Mesenchymal stem cell (in vitro differentiated cells and primary cell): ENCODE results near the gene TRPC6.

ENCODE experiments used
- DNase-seq: peaks from one replicate; pipeline ENCODE4 v3.0.0-alpha.2; 2013
- H2AFZ ChIP-seq: one replicate; pipeline ENCODE4 v1.6.1; 2013; ENCODE audit warnings: low read depth, mild to moderate bottlenecking, control low read depth, inconsistent platforms, low read length, moderate library complexity
- H2AK5ac ChIP-seq: 2 replicates; pipeline ENCODE4 v1.6.1; 2013; ENCODE audit warnings: low read length, moderate library complexity, mild to moderate bottlenecking, inconsistent platforms; ENCODE audit not compliant: severe bottlenecking
- H2BK120ac ChIP-seq: one replicate; pipeline ENCODE4 v1.6.1; 2013; ENCODE audit warnings: low read depth, mild to moderate bottlenecking, inconsistent platforms, low read length, moderate library complexity
- H2BK12ac ChIP-seq, 2 experiments: one replicate each; pipeline ENCODE4 v1.6.1; 2013; ENCODE audit warnings: inconsistent platforms in 2 of 2, low read length in 2 of 2, mild to moderate bottlenecking in 2 of 2, moderate library complexity in 2 of 2, control low read depth in 1 of 2
- H2BK15ac ChIP-seq: one replicate; pipeline ENCODE4 v1.6.1; 2013; ENCODE audit warnings: mild to moderate bottlenecking, low read depth, inconsistent platforms; ENCODE audit not compliant: poor library complexity, severe bottlenecking
- H2BK5ac ChIP-seq: 2 replicates; pipeline ENCODE4 v1.6.1; 2013; ENCODE audit warnings: low read depth, mild to moderate bottlenecking, low read length, control low read depth, inconsistent platforms; ENCODE audit not compliant: poor library complexity, severe bottlenecking
- H3K14ac ChIP-seq, 2 experiments: one replicate each; pipeline ENCODE4 v1.6.1; 2013; ENCODE audit warnings: inconsistent platforms in 2 of 2, low read length in 2 of 2, control low read depth in 1 of 2, mild to moderate bottlenecking in 1 of 2, moderate library complexity in 1 of 2
- H3K18ac ChIP-seq, 2 experiments: one replicate each; pipeline ENCODE4 v1.6.1; 2013; ENCODE audit warnings: inconsistent platforms in 2 of 2, low read length in 2 of 2, control low read depth in 1 of 2, low read depth in 1 of 2, mild to moderate bottlenecking in 1 of 2
- H3K23ac ChIP-seq, 2 experiments: one replicate each; pipeline ENCODE4 v1.6.1; 2013; ENCODE audit warnings: inconsistent platforms in 2 of 2, low read length in 2 of 2, mild to moderate bottlenecking in 2 of 2, moderate library complexity in 2 of 2, control low read depth in 1 of 2
- H3K27ac ChIP-seq: 2 replicates; pipeline ENCODE4 v1.5.1; 2013; ENCODE audit warnings: mild to moderate bottlenecking, moderate library complexity, low read length, control low read depth, inconsistent platforms; ENCODE audit not compliant: poor library complexity, severe bottlenecking
- H3K27me3 ChIP-seq, 2 experiments: 2 replicates each; pipeline versions ENCODE4 v1.6.1 to v1.7.0; 2013; ENCODE audit warnings: low read length in 2 of 2, mild to moderate bottlenecking in 2 of 2, moderate library complexity in 2 of 2, control low read depth in 1 of 2, inconsistent platforms in 1 of 2; ENCODE audit not compliant: control insufficient read depth in 1 of 2, insufficient read depth in 1 of 2
- H3K36me3 ChIP-seq, 2 experiments: 2 replicates each; pipeline versions ENCODE4 v1.6.1 to v1.7.0; 2013; ENCODE audit warnings: low read length in 2 of 2, control low read depth in 1 of 2, inconsistent platforms in 1 of 2, low read depth in 1 of 2, mild to moderate bottlenecking in 1 of 2; ENCODE audit not compliant: insufficient read depth in 2 of 2, control insufficient read depth in 1 of 2
- H3K4ac ChIP-seq, 2 experiments: one replicate each; pipeline ENCODE4 v1.6.1; 2013; ENCODE audit warnings: inconsistent platforms in 2 of 2, low read length in 2 of 2, mild to moderate bottlenecking in 2 of 2, moderate library complexity in 2 of 2, control low read depth in 1 of 2, low read depth in 1 of 2
- H3K4me1 ChIP-seq: 2 replicates; pipeline ENCODE4 v1.6.1; 2013; ENCODE audit warnings: low read depth, low read length, control low read depth; ENCODE audit not compliant: control insufficient read depth, insufficient read depth
- H3K4me2 ChIP-seq: 2 replicates; pipeline ENCODE4 v1.6.1; 2013; ENCODE audit warnings: low read length, mild to moderate bottlenecking, inconsistent platforms; ENCODE audit not compliant: poor library complexity, severe bottlenecking
- H3K4me3 ChIP-seq, 2 experiments: 2 replicates each; pipeline versions ENCODE4 v1.5.1 to v1.7.0; 2013; ENCODE audit warnings: low read length in 2 of 2, mild to moderate bottlenecking in 2 of 2, control low read depth in 1 of 2, low read depth in 1 of 2; ENCODE audit not compliant: insufficient read depth in 1 of 2
- H3K79me1 ChIP-seq: replicated peaks from 2 replicates; pipeline ENCODE4 v1.6.1; 2013; ENCODE audit warnings: mild to moderate bottlenecking, control low read depth, low read length, inconsistent platforms; ENCODE audit not compliant: poor library complexity, severe bottlenecking
- H3K9ac ChIP-seq: 2 replicates; pipeline ENCODE4 v1.7.0; 2013; ENCODE audit warnings: mild to moderate bottlenecking, low read length, moderate library complexity
- H3K9me3 ChIP-seq: 2 replicates; pipeline ENCODE4 v1.7.0; 2013; ENCODE audit warnings: mild to moderate bottlenecking, low read length; ENCODE audit not compliant: control insufficient read depth
- H4K8ac ChIP-seq: one replicate; pipeline ENCODE4 v1.6.1; 2013; ENCODE audit warnings: inconsistent platforms, mild to moderate bottlenecking, low read length, moderate library complexity
- H4K91ac ChIP-seq: one replicate; pipeline ENCODE4 v1.6.1; 2013; ENCODE audit warnings: mild to moderate bottlenecking, low read length, inconsistent platforms
- WGBS: methylation state at CpG from one replicate; pipeline ENCODE4 v1.1.7; 2013; ENCODE audit warnings: mixed read lengths; 5-methylcytosine and 5-hydroxymethylcytosine counted together

TRPC6 gene

GRCh38 chr11:101508370-101508769, 75.4 kb downstream of the TRPC6 start:
- Histone ChIP-seq H3K18ac (no peak overlapping the region), H2AK5ac (no peak overlapping the region), H4K8ac (no peak overlapping the region), H3K9me3 (no peaks in the 10 kb centered on the region), H2BK120ac (no peak overlapping the region), H3K23ac (no peak overlapping the region), H3K4me1 (no peaks in the 10 kb centered on the region), H3K4me2 (no peak overlapping the region), H4K91ac (no peak overlapping the region), H3K36me3 (no peaks in the 10 kb centered on the region), H3K4me3 (no peak overlapping the region), H2BK15ac (no peak overlapping the region), H2AFZ (no peak overlapping the region), H3K79me1 (no peaks in the 10 kb centered on the region), H2BK12ac (no peak overlapping the region), H3K14ac (no peak overlapping the region), H3K9ac (no peak overlapping the region), H3K27ac (no peak overlapping the region), H2BK5ac (no peak overlapping the region), H3K4ac (no peak overlapping the region), H3K27me3 (no peaks in the 10 kb centered on the region)
- no peak for DNase-seq
- 40% methylated on average over 1 of the region's 2 CpGs for WGBS

GRCh38 chr11:101498891-101499290, 84.9 kb downstream of the TRPC6 start:
- H3K18ac ChIP-seq: no peak overlapping the region
- H3K79me1 ChIP-seq: no peaks in the 10 kb centered on the region
- no peak overlapping the region for H2AK5ac ChIP-seq
- no peak overlapping the region for H2BK15ac ChIP-seq
- H3K14ac ChIP-seq: no peak overlapping the region
- no peak overlapping the region for H3K23ac ChIP-seq
- no peak overlapping the region for H2BK12ac ChIP-seq
- no peak overlapping the region for H2AFZ ChIP-seq
- no peaks in the 10 kb centered on the region for H3K9me3 ChIP-seq
- H4K91ac ChIP-seq: no peak overlapping the region
- no peaks in the 10 kb centered on the region for H3K27me3 ChIP-seq
- H3K27ac ChIP-seq: no peak overlapping the region
- H3K4ac ChIP-seq: no peak overlapping the region
- H3K4me3 ChIP-seq: no peak overlapping the region
- H2BK120ac ChIP-seq: no peak overlapping the region
- H3K36me3 ChIP-seq: no peaks in the 10 kb centered on the region
- no peak overlapping the region for H3K4me2 ChIP-seq
- H3K4me1 ChIP-seq: no peaks in the 10 kb centered on the region
- no peak overlapping the region for H3K9ac ChIP-seq
- 100% methylated on average over 1 of the region's 1 CpG for WGBS
- no peak overlapping the region for H2BK5ac ChIP-seq
- DNase-seq: no peak
- no peak overlapping the region for H4K8ac ChIP-seq

- no peak overlapping the region for H2BK15ac ChIP-seq
- 84% methylated on average over 1 of the region's 5 CpGs for WGBS
- H3K9me3 ChIP-seq: no peaks in the 10 kb centered on the region
- no peak overlapping the region for H3K4ac ChIP-seq
- no peak overlapping the region for H2BK12ac ChIP-seq
- no peak overlapping the region for H4K91ac ChIP-seq
- no peak overlapping the region for H3K9ac ChIP-seq
- H2BK120ac ChIP-seq: no peak overlapping the region
- no peak overlapping the region for H2AFZ ChIP-seq
- no peak overlapping the region for H3K4me3 ChIP-seq
- H2AK5ac ChIP-seq: no peak overlapping the region
- no peak overlapping the region for H3K4me2 ChIP-seq
- H3K79me1 ChIP-seq: no peaks in the 10 kb centered on the region
- H3K4me1 ChIP-seq: no peaks in the 10 kb centered on the region
- H3K36me3 ChIP-seq: no peaks in the 10 kb centered on the region
- H4K8ac ChIP-seq: no peak overlapping the region
- DNase-seq: no peak
- no peaks in the 10 kb centered on the region for H3K27me3 ChIP-seq
- no peak overlapping the region for H3K18ac ChIP-seq
- H3K27ac ChIP-seq: no peak overlapping the region
- no peak overlapping the region for H3K14ac ChIP-seq
- no peak overlapping the region for H3K23ac ChIP-seq
- H2BK5ac ChIP-seq: no peak overlapping the region
Observed at GRCh38 chr11:101497291-101497690, 86.5 kb downstream of the TRPC6 start.

GRCh38 chr11:101487775-101488174, 96.0 kb downstream of the TRPC6 start:
- Histone ChIP-seq H2BK12ac (no peak overlapping the region), H3K36me3 (no peaks in the 10 kb centered on the region), H4K8ac (no peak overlapping the region), H3K9ac (peak overlapping the region; percentile 23), H3K79me1 (no peaks in the 10 kb centered on the region), H3K4ac (no peak overlapping the region), H3K18ac (no peak overlapping the region), H3K4me3 (no peak overlapping the region), H4K91ac (no peak overlapping the region), H3K14ac (no peak overlapping the region), H2AFZ (no peak overlapping the region), H2BK120ac (no peak overlapping the region), H2BK5ac (no peak overlapping the region), H3K9me3 (no peaks in the 10 kb centered on the region), H3K27me3 (no peaks in the 10 kb centered on the region), H3K4me2 (no peak overlapping the region), H2BK15ac (no peak overlapping the region), H2AK5ac (no peak overlapping the region), H3K27ac (no peak overlapping the region), H3K23ac (no peak overlapping the region), H3K4me1 (no peaks in the 10 kb centered on the region)
- WGBS: 14% methylated on average over 1 of the region's 2 CpGs
- DNase-seq: peak; percentile 29
